GM19452 (cell line): ENCODE measurements around the gene GNB1.

Experiments used
- ATAC-seq: cut with Tn5 transposase; IDR thresholded peaks from one replicate; pipeline ENCODE4 v1.9.1; 2021; ENCODE audit not compliant: unreplicated experiment

Gene GNB1

GRCh38 chr1:1768249-1768992 is 122.5 kb downstream of the GNB1 start:
- ATAC-seq, result no peak

- ATAC-seq, result no peak
Observed at GRCh38 chr1:1764876-1765470, 125.9 kb downstream of the GNB1 start.

- ATAC-seq, result no peak
Observed at GRCh38 chr1:1763657-1764621, 126.9 kb downstream of the GNB1 start.

GRCh38 chr1:1761504-1762376 is 129.1 kb downstream of the GNB1 start:
- ATAC-seq, result no peak

GRCh38 chr1:1760715-1761114 is 130.2 kb downstream of the GNB1 start:
- no peak for ATAC-seq

GRCh38 chr1:1760345-1760650 is 130.6 kb downstream of the GNB1 start:
- ATAC-seq, result no peak

GRCh38 chr1:1759456-1760344 is 131.2 kb downstream of the GNB1 start:
- no peak for ATAC-seq

GRCh38 chr1:1758692-1759455 is 132.0 kb downstream of the GNB1 start:
- ATAC-seq, result no peak

GRCh38 chr1:1758059-1758621 is 132.7 kb downstream of the GNB1 start:
- ATAC-seq, result no peak

- ATAC-seq, result no peak
Observed at GRCh38 chr1:1757422-1758058, 133.3 kb downstream of the GNB1 start.

GRCh38 chr1:1756661-1757421 is 134.0 kb downstream of the GNB1 start:
- ATAC-seq, result no peak

GRCh38 chr1:1755852-1756251 is 135.0 kb downstream of the GNB1 start:
- no peak for ATAC-seq

- no peak for ATAC-seq
Observed at GRCh38 chr1:1755426-1755825, 135.5 kb downstream of the GNB1 start.

- no peak for ATAC-seq
Observed at GRCh38 chr1:1754051-1754815, 136.7 kb downstream of the GNB1 start.

GRCh38 chr1:1753607-1754005 is 137.3 kb downstream of the GNB1 start:
- no peak for ATAC-seq

- no peak for ATAC-seq
Observed at GRCh38 chr1:1752636-1753606, 138.0 kb downstream of the GNB1 start.
